Measurements from ENCODE around the gene UACA. TPM values are rescaled to one million over a fixed set of nuclear protein-coding genes. Genes with fewer than 3 reads are reported as not detected.

The UACA gene
- total and polyA plus RNA-seq, 2 experiments from 2014 or later: 46.7 to 58.7 TPM

DNA sequence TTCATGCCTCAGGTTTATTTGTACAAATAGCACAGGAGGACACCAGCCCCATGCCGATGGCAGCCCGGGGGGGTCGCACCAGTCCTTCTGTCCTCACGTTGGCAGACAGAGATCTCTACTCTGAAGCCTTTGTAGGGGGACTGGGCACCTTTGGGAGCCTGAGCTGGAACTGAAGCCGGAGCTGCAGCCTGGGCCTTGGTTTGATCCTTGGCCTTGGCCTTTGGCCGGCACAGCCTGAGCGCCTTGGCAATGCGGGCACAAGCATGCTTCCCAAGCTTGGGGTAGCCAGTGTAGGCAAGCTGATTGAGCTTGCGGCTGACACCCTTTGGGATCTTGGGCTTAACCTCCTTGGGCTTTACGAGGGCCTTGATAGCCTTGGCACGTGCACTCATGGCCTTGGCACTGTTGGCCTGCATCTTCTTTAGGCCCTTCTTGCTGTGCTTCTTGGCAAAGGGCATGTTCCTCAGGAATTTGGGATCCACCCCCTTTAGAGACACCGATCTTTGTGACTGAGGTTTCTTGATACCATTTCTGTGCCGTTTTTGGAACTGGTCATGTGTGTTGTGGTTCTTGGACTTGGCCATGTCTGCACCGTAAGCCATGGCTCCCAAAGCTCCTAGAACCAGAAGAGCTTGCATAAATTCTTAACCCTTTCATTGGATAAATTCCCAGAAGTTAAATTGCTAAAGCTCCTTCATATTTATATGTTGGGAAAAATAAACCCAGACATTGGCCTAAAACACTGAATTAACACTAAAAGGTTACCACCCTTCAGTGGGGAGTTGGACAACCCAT lies 33.4 kb upstream of the UACA start:
- DNase-seq (ENCODE audit: low spot score): no peak
- Histone ChIP-seq H3K79me2 (no peaks in the 10 kb centered on the region), H4K20me1 (ENCODE audit: insufficient read depth, poor library complexity, severe bottlenecking) (no peaks in the 10 kb centered on the region), H3K9me2 (replicated peaks; ENCODE audit: insufficient read depth) (no peaks in the 10 kb centered on the region), H3K27ac (no peak overlapping the region), H2AFZ (no peak overlapping the region), H3K36me3 (replicated peaks; ENCODE audit: insufficient read depth, low read depth) (no peaks in the 10 kb centered on the region), H3K9me3 (ENCODE audit: low read depth) (no peaks in the 10 kb centered on the region), H3K4me3 (no peak overlapping the region), H3K4me1 (ENCODE audit: insufficient read depth) (peaks cover 21% of the 10 kb centered on the region), H3K27me3 (no peaks in the 10 kb centered on the region), H3K4me2 (no peak overlapping the region)
- TF ChIP-seq EZH2phosphoT487 (IDR thresholded peaks at IDR 0.05; ENCODE audit: low read depth, severe bottlenecking, unreplicated experiment): no peak
- TF ChIP-seq, protein P1, sequence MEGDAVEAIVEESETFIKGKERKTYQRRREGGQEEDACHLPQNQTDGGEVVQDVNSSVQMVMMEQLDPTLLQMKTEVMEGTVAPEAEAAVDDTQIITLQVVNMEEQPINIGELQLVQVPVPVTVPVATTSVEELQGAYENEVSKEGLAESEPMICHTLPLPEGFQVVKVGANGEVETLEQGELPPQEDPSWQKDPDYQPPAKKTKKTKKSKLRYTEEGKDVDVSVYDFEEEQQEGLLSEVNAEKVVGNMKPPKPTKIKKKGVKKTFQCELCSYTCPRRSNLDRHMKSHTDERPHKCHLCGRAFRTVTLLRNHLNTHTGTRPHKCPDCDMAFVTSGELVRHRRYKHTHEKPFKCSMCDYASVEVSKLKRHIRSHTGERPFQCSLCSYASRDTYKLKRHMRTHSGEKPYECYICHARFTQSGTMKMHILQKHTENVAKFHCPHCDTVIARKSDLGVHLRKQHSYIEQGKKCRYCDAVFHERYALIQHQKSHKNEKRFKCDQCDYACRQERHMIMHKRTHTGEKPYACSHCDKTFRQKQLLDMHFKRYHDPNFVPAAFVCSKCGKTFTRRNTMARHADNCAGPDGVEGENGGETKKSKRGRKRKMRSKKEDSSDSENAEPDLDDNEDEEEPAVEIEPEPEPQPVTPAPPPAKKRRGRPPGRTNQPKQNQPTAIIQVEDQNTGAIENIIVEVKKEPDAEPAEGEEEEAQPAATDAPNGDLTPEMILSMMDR (IDR thresholded peaks at IDR 0.05; ENCODE audit: poor library complexity): no peak
- TF ChIP-seq EZH2 (IDR thresholded peaks at IDR 0.05; ENCODE audit: borderline replicate concordance): no peak
- 95% methylated on average over 13 of the region's 14 CpGs for WGBS (ENCODE audit: low lambda C conversion rate, missing lambda C conversion rate)

DNA sequence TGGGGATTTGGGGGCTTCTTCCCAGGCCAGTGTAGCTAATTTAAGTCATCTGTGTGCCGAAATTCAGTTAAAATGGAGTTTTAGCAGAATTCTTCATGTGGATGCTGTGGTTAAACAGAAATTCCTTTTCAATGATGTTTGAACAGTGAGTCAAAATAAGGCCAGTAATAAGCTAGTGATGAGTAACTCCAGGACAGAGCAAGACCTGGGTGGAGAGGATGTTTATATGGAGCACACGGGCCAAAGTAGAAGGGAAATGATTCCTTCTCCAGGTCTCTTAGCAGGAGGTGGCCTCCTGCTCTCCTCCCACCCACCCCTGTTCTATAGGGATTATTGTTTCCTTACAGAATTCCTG lies 31.9 kb upstream of the UACA start:
- DNase-seq (ENCODE audit: low spot score): peak; percentile 65

DNA sequence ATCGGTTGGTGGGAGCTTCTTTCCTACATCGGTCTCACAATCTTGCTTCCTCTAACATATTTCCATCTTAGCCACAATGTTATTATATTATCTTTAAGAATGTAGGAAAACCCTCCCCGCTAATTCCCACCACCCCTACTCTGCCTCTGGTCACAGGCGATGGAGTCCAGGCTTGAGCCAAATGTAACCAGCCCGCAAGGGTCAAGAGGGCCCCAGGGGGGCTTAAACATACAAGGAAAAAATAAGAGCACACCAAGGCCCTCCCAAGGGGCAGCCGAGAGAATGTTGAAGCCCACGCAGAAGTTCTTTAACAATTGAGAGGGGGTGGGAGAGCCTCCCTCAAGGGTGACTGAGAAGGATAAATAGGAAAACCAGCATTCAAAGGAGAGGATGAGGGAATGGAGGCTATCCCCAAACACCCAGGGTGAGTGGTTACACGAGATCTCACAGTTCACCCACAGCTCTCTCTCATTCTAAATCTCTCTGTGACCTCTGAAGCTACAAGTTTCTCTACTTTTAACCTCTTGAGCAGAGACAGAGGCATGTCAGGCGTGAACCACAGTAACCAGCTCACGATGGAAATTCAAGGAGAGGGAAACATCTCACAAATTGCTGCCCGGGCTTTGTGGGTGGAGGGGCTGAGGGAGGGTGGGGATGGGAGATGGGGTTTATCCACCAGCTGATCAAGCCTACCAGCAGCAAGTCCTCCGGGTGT lies 31.4 kb upstream of the UACA start:
- peak overlapping the region; percentile 88 for H3K27ac ChIP-seq
- no peaks in the 10 kb centered on the region for H3K27me3 ChIP-seq
- peak overlapping the region; percentile 23 for H3K4me2 ChIP-seq
- no peaks in the 10 kb centered on the region for H4K20me1 ChIP-seq (ENCODE audit: insufficient read depth, poor library complexity, severe bottlenecking)
- no peaks in the 10 kb centered on the region for H3K9me2 ChIP-seq (replicated peaks; ENCODE audit: insufficient read depth)
- 74% methylated on average over 12 of the region's 12 CpGs for WGBS (ENCODE audit: low lambda C conversion rate, missing lambda C conversion rate)
- no peak overlapping the region for H3K4me3 ChIP-seq
- H3K79me2 ChIP-seq: no peaks in the 10 kb centered on the region
- H2AFZ ChIP-seq: peak overlapping the region; percentile 5
- TF ChIP-seq EZH2phosphoT487 (IDR thresholded peaks at IDR 0.05; ENCODE audit: low read depth, severe bottlenecking, unreplicated experiment) (no peak), EZH2 (IDR thresholded peaks at IDR 0.05; ENCODE audit: borderline replicate concordance) (no peak)
- TF ChIP-seq, protein P1 (IDR thresholded peaks at IDR 0.05; ENCODE audit: poor library complexity): no peak
- DNase-seq (ENCODE audit: low spot score): no peak
- no peaks in the 10 kb centered on the region for H3K36me3 ChIP-seq (replicated peaks; ENCODE audit: insufficient read depth, low read depth)
- H3K4me1 ChIP-seq (ENCODE audit: insufficient read depth): peaks cover 13% of the 10 kb centered on the region
- no peaks in the 10 kb centered on the region for H3K9me3 ChIP-seq (ENCODE audit: low read depth)

More for the DNA sequence above, 31.9 kb upstream of the UACA start:
- no peaks in the 10 kb centered on the region for H3K9me2 ChIP-seq (replicated peaks; ENCODE audit: insufficient read depth)
- WGBS (ENCODE audit: low lambda C conversion rate, missing lambda C conversion rate): 40% methylated on average over 2 of the region's 2 CpGs
- H3K27ac ChIP-seq: peak overlapping the region; percentile 88
- no peak overlapping the region for H3K4me3 ChIP-seq
- H4K20me1 ChIP-seq (ENCODE audit: insufficient read depth, poor library complexity, severe bottlenecking): no peaks in the 10 kb centered on the region
- peak overlapping the region; percentile 23 for H3K4me2 ChIP-seq
- H3K79me2 ChIP-seq: no peaks in the 10 kb centered on the region
- H3K4me1 ChIP-seq (ENCODE audit: insufficient read depth): peaks cover 15% of the 10 kb centered on the region
- TF ChIP-seq EZH2phosphoT487 (IDR thresholded peaks at IDR 0.05; ENCODE audit: low read depth, severe bottlenecking, unreplicated experiment) (no peak), EZH2 (IDR thresholded peaks at IDR 0.05; ENCODE audit: borderline replicate concordance) (no peak)
- TF ChIP-seq, protein P1 (IDR thresholded peaks at IDR 0.05; ENCODE audit: poor library complexity): no peak
- no peaks in the 10 kb centered on the region for H3K9me3 ChIP-seq (ENCODE audit: low read depth)
- H2AFZ ChIP-seq: peak overlapping the region; percentile 5
- no peaks in the 10 kb centered on the region for H3K36me3 ChIP-seq (replicated peaks; ENCODE audit: insufficient read depth, low read depth)
- H3K27me3 ChIP-seq: no peaks in the 10 kb centered on the region

All from hepatocyte (in vitro differentiated cells).